ENCODE measurements around the gene BTRC.
A peak's percentile ranks its signal among the peaks of the same experiment; 100 is the strongest.
"Not testable (repeated sequence)": the region's sequence is repeated elsewhere in the genome, so short reads cannot be mapped to it uniquely, and the experiment has no call there.

Gene BTRC

DNA sequence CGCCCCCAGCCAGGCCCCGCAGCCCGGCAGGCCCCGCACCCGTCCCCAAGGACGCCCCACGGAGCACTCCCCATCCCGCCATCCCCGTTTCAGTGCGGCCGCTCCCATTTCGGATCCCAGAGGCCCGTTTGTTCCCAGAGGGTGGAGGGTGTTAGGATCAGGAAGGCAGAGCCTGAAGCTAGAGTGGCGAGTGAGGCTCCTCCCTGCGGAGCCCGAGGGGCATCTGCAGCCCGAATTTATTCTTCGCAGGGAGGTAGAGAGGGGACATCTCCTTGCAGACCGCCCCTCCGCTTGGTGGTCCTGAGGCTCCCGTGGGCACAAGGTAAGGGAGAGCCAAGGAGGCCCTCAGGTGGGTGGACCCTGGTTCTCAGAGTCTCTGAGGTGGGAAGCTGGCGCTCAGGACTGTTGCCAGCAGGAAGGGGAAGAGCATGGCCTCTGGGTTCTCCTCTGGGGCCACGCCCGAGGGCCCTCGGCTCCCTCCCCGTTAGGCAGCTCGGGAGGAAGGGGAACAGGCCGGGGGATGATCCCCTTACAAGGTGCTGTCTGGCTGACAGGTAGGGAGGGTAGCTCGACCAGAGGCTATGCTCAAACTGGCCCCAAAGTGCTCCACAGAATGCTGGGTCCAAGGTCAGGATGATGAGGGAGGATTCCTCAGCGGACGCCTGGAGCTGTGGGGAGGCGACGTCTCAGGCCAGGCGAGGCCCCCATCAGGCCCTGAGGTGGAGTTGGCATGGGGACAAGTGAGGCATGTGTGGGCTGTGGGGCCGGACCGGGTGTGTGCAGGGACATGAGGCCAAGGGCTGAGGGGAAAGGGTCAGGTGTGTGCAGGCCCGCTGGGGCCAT is 216.7 kb downstream of the BTRC start:
- DNase-seq: no peak

DNA sequence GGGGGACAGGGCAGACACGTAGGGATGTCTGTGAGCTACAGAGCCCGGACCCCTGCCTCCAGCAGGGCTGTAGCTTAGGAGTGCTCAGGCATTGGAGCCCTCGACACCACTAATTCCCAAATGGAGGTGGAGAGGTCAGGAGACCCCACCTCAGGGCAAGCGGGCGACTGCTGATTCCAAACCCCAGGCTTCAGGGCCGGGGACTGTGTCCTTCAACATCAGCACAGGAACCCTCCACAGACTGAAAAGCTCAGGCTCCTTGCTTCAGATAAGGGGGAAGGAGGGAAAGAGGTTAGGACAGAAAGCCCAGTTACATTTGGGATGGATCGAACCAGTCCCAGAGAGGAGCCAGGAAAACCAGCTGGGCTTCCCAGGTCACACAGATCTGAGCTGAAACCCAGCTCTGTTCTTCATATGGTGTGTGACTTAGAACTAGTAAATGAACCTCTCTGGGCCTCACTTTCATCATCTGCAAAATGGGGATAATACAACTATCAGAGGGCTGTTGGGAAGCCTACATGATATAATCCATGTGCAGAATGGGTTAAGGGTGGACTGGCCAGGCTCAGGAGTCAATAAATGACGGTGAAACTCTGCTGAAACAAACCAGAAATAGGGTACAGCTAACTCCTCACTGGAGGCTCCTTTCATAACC is 217.4 kb downstream of the BTRC start:
- DNase-seq: no peak

DNA sequence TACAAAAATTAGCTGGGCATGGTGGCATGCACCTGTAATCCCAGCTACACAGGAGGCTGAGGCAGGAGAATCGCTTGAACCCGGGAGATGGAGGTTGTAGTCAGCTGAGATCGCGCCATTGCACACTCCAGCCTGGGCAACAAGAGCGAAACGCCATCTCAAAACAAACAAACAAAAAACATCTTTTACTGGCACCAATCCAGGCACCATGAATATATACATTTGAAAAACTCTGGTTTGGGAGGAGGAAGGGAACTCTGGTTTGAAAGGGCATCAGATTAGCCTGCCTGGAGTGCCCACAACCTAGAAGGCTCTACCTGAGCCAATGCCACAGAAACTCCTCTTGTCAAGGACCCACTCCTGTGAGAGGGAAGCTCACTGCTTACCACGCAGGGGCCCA is 218.2 kb downstream of the BTRC start:
- DNase-seq: no peak

DNA sequence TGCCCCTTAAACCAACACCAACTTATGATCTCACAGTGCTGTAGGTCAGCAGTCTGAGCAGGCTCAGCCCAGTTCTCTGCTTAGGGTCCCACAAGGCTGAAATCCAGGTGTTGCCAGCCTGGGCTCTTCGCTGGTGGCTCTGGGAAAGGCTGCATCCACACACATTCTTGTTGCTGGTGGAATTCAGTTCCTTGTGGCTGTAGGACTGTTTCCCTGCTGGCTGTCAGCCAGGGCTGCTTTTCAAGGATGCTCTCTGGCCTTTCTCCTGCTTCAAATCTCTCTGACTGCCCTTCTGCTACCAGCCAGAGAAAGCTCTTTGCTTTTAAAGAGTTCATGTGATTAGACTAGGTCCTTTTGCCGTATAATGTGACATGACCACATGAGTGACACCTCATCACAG is 218.8 kb downstream of the BTRC start:
- DNase-seq: no peak

DNA sequence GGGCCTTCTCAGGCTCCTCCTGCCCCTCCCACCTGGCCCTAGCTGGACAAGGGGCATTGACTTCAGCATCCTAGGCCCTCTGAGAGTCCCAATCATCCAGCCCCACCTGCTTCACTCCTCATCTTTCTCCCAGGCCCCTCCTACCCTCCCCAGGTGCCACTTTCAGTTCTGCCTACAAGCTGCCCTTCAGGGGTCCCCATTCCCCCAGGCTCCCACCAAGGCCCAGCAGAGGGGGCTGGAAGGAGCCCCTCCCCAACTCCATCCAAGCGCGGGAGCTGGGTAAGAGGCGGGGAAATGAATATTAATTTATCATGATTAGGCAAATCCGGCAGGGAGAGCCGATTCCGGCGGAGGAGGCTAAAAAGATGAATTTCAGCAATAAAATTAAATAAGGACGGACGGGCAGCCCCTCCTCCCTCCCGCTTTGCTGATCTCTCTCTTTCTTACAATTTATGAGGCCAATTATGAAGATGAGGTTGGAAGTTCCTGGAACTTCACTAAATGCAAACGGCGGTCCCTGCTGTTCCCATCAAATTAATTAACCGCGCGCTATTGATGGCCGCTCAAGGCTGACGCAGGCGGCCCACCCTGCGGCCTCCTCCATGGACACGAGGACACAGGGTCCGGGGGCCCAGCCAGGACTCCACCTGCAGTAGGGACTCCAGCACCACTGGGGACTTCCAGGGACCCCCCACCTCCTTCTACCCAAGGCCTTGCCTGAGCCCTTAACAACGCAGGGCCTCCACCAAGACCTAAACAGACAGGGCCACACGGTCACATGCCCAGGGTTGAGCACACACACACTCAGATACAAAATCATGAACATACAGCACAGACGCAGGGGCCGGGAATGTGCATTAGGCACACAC is 220.2 kb downstream of the BTRC start:
- no peak for DNase-seq

DNA sequence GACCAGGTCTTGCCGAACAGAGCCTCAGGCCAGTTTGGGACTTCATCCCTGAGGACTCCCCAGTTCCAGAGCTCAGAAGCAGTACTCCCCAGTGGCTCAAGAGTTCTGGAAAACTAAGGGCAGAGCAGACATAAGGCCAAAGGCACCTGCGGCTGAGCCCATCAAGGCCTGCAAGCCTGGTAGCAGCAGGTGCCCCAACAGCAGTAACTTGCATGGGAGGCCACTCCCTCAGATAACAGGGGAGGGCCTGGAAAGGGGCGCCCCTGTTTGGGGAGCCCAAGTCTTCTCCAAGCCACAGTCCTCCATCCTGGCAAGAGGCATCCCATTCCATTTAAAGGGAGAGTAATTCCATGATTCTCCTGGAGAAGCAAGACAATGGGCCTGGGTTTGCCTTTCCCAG is 221.1 kb downstream of the BTRC start:
- no peak for DNase-seq

DNA sequence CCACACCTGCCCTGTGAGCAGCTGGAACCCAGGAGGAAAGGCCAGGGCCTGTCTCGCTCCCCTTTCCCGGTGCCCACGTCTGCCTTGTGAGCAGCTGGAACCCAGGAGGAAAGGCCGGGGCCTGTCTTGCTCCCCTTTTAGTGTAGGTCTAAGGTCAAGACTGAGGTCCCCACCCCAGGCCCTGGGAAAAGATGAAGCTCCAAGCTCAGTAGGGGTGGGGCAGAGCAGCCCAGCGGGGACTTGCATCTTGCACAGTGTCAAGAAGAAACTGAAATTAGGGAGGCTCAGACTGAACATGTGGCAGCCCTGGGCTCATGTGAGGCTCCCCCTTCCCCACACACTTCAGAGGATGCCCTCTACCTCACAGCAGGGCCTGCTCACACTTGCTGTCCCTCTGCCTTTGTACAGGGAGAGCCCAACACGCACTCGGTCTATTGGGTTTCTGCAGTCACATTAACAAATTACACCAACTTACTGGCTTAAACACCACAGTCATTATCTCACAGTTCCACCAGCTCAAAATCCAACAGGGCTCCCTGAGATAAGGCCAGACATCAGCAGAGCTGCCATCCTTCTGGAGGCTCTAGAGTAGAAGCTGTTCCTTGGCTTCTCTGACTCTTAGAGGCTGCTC is 221.7 kb downstream of the BTRC start:
- no peak for DNase-seq

DNA sequence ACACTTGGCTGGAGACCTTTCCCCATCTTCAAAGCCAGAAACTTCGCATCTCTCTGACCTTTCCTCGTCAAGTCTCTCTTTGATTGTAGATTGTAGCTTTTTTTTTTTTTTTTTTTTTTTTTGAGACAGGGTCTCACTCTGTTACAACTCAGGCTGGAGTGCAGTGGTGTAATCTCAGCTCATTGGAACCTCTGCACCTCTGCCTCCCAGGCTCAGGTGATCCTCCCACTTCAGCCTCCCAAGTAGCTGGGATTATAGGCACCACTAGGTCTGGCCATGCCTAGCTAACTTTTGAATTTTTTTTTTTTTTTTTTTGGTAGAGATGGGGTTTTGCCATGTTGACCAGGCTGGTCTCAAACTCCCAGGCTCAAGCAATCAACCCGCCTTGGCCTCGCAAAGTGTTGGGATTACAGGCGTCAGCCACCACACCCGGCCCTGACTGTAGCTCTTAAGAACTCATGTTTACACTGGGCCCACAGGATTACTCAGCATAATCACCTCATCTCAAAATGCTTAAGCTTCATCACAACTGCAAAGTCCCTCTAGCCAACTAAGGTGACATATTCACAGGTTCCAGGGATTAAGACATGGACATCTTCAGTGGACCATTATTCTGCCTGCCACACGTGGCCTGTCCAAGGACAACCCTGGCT is 222.4 kb downstream of the BTRC start:
- no peak for DNase-seq

DNA sequence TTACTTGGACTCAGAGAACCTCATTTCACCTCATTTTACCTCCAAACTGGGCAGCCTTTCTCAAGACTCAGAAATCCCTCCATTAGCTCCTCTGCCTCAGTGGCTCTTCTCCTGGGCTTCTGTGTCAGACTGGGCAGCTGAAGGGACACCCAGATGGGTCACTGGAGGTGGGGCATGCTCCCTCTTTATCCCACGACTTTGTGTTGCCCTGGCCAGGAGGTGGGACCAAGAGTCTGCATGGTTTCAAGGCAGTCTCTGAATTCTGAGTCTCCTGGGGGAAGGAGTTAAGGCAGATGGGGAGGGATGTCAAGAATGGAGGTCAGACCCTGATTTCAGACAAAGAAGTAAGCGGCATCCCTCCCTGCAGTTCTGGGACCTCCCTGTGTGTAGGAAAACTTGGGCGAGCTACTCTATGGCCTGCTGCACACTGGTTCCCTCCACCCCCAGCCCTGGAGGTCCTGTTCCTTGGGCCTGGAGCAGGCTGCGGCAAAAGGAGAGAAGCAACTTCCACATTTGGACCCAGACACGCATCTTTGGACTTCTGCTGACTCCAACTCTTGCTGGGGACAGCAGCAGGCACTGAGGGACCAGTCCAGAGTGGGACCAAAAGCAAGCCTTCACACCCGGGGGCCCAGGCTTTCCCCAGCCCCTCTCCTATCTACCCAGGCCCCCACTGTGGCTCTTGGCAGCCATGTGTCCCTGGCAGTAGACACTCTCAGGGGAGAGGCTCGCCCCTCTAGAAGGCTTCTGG is 223.3 kb downstream of the BTRC start:
- no peak for DNase-seq

DNA sequence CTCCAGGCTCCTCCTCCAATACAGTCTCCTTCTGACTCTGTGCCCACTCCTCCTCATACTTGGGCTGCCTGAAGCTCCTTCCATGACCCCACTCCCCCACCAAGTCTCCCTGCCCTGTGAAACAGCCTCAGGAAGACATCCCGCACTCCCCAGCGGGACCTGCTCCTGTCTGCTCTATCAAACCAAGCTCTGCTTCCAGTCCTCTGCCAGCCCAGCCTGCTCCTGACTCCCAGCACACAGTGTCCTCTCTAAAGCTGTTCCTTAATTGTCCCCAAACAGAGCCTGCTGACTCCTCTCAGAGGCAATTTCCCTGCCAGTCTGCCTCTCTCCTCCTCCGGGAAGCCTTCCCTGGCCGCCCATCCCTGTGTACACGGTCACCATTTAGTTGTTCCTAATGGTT is 224.2 kb downstream of the BTRC start:
- DNase-seq: no peak

DNA sequence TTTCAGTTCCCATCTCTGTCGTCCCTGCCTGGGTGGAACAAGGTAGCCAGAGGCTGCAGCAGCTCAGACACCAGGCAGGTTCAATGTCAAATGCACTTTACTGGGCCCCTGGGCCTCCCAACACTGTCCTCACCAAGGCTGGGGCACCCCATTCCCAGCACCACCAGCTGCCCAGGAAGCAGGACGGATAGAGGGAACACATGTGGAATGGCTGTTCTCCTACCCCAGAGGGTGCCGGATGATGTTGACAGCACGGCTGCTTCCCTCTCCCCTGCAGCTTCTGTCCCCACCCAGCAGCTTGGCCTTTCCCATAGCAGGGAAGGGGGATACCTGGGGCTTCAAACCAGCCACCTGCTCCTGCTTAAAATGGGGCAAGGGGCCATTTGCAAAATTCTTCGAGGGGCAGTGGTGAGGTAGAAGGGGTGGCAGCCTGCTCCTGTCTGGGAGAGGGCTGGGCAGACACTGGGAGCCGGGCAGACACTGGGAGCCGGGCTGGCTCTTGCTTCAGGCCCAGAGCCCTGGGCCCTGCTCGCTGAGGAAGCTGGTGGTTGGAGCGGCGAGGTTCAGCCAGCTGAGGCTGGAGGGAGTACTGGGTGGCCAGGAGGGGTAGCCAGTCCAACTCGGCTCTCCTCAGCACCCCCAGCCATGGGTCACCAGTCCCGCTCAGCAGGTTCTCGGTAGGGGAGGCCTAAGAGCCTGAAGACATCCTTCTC is 225.0 kb downstream of the BTRC start:
- no peak for DNase-seq

DNA sequence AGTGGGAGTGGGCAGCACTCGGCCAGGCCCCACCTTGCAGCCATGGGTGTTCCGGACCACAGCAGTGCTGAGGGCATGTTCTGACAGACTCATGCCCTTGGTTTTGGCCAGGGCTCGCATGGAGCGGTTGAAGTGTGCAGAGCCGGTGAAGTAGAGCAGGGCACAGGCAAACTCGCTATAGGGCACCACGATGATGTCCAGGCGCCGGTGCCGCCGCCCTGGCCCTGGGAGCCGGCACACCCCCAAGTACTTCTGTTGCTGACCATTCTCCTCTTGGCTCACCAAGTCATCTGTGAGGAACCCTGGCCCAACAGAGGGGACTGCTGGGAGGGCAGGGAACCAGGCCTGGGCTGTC is 225.5 kb downstream of the BTRC start:
- DNase-seq: no peak

DNA sequence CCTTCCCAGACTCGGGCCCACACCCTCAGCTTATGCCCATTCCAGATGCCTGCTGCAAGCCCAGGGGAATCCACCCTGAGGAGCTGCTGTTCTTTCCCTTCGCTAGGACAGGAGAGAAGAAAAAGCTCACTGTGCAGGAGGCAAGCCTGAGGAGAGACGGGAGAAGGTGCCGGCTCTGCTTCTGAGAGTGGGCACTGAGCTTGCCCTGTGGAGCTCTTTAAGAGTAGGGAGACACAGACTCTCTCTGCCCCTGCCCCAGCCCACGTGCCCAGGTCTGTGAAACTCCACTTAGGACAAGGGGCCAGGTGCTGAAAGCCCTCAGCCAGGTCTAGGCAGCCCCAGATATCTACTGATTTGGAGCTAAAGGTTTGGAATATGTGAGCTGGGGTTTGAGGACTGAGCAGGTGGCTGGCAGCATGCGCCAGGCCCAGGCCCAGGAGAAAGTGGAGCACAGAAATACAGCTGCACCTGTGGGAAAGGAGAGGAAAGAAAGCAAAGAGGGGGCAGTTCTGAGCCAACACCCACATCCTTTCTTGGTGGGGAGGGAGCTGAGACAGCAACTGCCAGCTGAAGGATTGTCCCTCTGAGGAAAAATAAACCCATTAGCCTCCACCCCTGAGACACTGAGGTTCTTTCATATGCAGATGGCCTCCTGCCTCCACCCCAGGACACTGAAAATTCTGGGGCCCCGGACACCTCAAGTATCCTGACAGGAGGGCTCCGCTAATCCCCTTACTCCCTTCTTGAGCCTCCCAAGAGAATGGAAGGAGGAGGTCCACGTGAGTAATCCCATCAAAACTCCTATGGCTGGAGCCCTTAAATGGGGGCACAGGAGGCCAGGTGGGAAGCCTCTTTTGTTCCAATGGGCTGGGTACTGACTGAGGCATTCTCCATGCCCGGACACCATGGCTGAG is 226.8 kb downstream of the BTRC start:
- no peak for DNase-seq

DNA sequence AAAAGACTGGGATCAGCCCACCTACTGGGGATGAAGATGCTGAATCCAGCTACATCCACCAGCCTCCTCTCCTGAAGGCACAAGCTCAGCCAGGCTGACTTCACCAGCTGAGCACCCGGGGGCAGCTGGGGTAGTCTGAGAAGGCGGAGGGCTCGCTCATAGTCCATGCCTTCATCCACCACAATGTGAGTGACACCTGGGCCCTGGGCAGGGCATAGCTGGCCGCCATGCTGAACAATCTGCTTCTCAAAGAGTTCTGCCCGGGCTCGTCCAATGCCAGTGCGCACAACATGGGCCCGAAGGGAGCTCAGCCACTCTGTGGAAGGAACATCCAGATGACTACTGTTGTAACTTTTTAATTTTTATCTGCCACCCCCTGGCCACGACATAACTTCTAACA is 231.9 kb downstream of the BTRC start:
- DNase-seq: no peak

DNA sequence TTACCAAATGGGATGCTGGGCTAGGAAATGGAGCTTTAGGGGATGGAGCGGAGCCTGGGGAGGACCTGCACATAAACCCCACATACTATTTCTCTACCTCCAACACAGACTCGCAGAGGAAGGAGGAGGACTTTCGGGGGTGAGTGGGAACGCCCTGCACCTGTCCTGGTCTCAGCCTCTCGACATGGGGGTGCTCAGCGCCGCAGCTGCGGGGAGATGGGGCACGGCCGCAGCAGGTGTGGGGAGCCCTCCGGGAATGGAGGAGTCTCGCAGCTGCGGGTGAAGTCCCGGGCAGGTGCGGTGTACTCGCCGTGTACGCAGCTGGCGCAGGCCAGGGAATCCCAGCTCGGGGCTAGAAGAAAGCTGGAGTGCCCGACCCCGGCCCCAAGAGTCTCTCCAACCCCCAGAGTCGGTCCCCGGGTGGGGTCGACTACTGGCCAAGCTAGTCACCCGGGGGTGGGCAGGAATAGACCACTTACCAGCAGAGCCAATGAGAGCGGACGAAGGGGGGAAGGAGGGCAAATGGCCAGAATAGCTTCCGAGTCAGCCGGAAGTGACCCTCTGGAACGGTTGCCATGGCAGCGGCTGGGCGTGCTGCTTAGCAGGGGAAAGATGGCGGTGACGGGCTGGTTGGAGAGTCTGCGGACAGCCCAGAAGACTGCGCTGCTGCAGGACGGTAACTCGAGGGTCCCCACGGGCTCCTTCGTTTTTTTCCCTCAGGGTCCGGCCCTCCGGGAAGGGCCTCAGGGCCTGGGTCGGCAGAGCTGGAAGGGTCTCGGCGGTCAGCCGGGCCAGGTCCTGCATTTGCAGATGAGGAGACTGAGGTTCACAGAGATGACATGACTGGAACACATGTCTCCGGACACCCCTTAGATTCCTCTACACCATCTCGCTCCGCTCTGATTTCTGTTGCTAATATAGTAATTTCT is 234.0 kb downstream of the BTRC start, which contains the start of the genes DPCD and POLL:
DPCD (plus strand) TSS at position 597 of the 929 bp plus-strand sequence; CDS start at position 613, 16 bp downstream.
POLL (minus strand) TSS at position 533 of the 929 bp plus-strand sequence. CDS start 897 bp downstream, outside the sequence.
- DNase-seq: peak; percentile 66

DNA sequence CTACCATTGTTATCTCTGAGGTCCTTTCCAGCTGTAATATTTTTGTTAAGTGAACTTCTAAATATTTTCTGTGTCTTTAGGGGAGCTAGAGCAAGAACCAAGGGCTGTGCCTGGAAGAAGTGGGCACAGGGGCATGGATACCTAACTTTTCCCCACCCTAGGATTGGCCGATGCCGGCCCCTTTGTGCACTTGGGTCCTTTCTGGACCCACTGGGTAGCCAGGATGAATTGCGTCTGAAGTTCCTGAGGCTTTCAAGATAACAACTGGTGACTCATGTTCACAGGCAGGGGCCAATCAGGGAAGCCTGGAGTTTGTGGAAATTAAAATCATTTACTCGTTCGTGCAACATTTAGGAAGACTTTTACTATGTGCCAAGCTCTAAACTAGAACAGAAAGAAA is 234.9 kb downstream of the BTRC start:
- DNase-seq: no peak

DNA sequence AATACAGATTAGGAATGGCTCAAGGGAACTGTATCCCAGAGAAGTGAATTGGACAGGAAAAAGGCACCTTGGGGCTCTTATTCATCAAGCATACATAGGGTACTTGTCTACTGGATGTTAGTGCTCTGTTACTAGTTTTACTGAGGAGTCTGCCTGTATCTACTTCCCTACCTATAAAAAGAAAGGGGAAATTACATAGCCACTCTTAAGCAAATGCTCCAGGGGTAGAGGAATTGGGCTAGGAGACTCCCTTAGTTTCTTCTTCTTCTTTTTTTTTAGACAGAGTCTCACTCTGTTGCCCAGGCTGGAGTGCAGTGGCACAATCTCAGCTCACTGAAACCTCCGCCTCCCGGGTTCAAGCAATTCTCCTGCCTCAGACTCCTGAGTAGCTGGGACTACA is 239.4 kb downstream of the BTRC start:
- DNase-seq: not testable (repeated sequence)

DNA sequence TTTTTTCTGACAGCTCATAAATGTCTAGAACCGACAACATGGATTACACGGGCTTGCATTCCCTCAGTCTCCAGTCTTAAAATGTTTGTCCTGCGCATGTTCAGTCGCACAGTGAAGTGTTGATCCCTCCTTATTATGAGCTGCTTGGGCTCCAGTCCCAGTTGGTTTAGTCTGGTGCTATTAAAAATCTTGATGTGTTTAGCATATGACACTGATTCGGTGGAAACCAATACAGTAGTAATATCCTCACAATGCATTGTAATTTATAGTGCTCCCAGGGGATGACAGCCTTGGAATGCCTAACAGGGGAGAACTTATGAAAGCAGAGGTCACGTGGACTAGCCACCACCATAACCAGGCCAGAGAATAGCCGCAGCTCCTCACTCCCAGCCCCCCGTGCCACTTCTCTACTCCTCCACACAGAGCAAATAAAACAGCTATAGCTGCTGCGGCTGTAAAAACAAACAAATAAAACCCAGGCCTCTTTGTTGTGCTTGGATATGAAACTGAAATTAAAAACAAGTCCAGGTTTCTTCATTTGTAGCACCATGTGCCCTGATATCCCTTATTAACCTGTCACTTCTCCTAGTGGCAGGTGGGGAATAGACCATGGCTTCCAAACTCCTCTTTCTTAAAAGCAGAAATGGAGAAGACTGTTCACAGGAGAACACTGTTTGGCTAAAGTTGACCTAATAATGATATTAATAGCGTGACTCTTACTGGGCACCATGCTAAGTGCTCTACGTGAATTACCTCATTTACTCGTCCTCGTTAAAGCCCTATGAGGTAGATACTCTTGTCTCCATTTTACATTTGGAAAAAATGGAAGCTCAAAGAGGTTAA is 241.8 kb downstream of the BTRC start:
- no peak for DNase-seq

Measured in NCI-H446 treated with DMSO at 0.1 percent for 48 hours (cell line).